NCI-H2171 (cell line): ENCODE results near the gene SEC24A.
"Not testable (repeated sequence)": the region's sequence is repeated elsewhere in the genome, so short reads cannot be mapped to it uniquely, and the experiment has no call there.

Experiments used
- DNase-seq: peaks from one replicate; lab custom pipeline; 2025; lab: John Stamatoyannopoulos, UW

Gene SEC24A

DNA sequence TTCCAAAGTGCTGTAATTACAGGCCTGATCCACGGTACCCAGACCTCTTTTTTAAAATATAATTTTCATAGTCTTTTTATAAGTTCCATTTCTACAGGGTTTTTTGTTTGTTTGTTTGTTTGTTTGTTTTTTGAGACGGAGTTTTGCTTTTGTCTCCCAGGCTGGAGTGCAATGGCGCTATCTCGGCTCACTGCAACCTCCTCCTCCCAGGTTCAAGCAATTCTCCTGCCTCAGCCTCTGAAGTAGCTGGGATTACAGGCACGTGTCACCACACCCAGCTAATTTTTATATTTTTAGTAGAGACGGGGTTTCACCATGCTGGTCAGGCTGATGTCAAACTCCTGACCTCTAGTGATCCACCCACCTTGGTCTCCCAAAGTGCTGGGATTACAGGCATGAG, 2.1 kb downstream of the SEC24A start:
- not testable (repeated sequence) for DNase-seq

DNA sequence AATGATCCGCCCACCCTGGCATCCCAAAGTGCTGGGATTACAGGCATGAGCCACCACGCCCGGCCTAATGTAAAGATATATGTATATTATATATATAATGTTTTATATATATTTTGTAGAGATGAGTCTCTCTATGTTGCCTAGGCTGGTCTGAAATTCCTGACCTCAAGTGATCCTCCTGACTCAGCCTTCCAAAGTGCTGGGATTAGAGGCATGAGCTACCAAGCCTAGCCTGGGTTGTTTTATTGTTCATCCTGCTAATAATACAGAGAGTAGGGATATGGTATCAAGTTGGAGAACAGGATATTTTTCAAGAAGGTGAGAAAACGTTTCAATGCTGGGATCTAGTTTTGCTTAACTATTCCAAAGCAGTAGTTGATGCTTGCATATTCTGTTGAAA, 2.9 kb downstream of the SEC24A start:
- no peak for DNase-seq

DNA sequence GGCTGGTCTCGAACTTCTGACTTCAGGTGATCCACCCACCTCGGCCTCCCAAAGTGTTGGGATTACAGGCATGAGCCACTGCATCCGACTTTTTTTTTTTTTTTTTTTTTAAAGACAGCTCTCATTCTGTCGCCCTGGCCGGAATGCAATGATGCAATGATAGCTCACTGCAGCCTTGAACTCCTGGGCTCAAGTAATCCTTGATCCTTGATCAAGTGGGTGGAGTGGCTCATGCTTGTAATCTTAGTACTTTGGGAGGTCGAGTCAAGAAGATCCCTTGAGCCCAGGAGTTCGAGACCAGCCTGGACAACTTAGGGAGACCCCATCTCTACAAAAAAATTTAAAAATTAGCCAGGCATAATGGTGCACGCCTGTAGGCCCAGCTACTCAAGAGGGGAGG, 8.1 kb downstream of the SEC24A start:
- DNase-seq: no peak

DNA sequence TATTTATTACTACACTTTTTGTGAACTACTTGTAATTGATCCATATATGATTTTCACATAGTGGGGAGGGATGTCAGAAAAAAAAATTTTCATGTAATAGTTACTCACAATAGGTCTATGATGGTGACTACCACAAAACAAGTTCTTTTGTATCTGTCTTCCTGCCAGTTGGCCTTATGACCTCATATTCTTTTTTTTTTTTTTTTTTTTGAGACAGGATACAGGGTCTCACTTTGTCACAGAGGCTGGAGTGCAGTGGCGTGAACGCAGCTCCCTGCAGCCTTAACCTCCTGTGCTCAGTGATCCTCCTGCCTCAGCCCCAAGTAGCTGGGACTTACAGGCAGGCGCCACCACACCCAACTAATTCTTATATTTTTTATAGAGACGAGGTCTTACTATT, 10.9 kb downstream of the SEC24A start:
- no peak for DNase-seq

DNA sequence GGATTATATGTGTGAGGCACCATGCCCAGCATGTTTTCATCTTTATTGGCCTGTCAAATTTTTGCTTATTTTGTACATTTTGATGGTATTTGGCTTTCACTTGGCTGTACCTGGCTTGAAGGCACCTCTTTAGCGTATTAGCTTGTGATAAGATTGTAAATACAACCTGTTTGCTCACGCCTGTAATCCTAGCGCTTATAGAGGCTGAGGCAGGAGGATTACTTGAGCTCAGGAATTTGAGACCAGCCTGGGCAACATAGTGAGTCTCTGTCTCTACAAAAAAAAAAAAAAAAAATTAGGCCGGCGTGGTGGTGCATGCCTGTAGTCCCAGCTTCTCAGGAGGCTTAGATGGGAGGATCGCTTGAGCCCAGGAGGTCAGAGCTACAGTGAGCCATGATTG, 11.3 kb downstream of the SEC24A start:
- DNase-seq: no peak

DNA sequence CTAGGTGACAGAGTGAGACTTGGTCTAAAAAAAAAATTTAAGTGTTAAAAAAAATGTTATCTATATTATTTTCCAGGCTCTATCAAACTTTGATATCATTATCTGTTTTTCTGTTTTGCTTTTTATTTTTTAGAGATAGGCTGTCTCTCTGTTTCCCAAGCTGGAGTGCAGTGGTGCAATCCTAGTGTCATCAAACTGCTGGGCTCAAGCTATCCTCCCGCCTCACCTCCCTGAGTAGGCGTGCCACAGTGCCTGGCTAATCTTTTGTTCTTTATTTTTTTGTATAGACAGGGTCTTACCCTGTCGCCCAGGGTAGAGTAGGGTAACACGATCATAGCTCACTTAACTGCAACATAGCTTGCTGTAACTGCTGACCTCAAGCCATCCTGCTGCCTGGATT, 14.4 kb downstream of the SEC24A start:
- no peak for DNase-seq

DNA sequence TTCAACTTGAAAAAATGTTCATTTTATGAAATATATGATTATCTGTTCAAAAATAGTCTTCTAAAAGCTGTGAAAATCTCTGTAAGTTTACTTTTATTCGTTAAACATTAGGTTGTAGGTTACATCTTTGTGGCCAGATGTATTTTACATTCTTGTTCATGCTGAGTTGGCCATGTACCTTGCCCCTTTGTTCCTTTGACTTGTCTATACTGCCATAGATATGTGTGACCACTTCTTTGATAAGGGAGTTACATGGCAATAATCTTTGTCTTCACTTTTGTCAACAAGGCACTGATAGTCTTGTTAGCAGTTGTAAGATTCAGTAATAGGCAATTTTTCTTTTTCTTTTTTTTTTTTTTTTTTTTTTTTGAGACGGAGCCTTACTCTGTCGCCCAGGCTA, 15.9 kb downstream of the SEC24A start:
- DNase-seq: no peak

DNA sequence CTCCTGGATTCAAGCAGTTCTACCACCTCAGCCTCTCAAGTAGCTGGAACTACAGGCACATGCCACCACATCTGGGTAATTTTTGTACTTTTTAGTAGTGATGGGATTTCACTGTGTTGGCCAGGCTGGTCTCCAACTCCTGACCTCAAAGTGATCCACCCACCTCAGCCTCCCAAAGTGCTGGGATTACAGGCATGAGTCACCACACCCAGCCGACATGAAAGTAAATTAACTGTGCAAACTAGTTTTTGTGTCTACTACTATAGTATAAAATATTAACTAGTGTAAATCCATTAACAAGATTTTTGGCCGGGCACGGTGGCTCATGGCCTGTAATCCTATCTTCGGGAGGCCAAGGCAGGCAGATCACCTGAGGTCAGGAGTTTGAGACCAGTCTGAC, 25.0 kb downstream of the SEC24A start:
- DNase-seq: not testable (repeated sequence)

DNA sequence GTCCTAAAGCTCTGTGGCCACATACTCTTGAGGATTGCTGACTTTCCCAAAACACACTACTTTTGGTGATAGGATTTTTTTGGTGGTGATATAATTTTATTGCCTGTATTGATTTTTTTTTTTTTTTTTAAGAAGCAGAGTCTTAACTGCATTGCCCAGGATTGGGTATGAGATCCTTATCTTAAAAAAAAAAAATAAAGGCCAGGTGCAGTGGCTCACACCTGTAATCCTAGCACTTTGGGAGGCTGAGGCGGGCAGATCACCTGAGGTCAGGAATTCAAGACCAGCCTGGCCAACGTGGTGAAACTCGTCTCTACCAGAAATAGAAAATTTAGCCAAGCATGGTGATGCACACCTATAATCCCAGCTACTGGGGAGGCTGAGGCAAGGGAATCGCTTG, 28.8 kb downstream of the SEC24A start:
- not testable (repeated sequence) for DNase-seq

DNA sequence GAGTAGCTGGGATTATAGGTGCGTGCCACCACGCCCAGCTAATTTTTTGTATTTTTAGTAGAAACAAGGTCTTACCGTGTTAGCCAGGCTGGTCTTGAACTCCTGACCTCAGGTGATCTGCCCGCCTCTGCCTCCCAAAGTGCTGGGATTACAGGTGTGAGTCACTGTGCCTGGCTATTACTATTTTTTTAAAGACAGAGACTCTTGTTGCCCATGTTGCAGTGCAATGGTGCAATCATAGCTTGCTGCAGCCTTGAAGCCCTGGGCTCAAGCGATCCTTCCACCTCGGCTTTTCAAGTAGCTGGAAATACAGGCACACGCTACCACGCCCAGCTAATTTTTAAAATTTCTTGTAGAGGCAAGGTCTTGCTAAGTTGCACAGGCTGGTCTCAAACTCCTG, 41.6 kb downstream of the SEC24A start:
- not testable (repeated sequence) for DNase-seq

DNA sequence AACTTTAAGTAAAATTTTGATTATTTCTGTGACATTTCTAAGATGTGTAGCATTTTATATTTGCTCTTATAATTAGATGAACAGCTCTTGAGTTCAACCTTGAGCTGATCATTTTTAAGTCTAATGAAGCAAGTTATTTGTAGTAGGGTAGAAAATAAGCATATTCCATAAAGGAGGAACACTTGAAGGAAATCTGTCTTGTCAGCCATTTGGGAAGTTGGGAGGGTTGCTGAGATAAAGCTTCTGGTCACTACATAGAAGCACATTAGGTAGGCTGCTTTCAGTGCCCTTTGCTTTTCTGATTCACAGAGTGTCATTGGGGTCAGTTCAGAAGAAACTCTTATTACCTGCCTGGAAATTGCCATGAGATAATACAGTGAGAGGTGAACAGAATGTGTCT, 44.1 kb downstream of the SEC24A start:
- no peak for DNase-seq

DNA sequence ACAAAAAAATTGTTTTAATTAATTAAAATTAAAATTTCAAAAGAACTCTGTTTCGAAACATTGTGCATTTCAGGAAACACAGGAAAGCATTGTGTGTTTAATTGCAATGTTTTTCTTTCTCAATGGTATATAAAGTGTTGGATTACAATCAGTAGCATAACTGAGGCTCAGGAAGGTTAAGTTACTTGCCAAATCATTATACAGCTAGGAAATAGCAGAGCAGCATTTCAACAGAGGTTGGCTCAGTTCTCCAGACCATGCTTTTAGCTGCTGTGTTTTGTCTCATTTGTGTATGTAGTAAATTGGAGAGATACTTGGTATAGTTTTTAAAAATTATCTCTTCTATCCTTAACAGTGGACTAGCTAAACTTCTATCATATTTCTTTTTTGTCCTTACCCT, 59.7 kb downstream of the SEC24A start:
- DNase-seq: no peak

DNA sequence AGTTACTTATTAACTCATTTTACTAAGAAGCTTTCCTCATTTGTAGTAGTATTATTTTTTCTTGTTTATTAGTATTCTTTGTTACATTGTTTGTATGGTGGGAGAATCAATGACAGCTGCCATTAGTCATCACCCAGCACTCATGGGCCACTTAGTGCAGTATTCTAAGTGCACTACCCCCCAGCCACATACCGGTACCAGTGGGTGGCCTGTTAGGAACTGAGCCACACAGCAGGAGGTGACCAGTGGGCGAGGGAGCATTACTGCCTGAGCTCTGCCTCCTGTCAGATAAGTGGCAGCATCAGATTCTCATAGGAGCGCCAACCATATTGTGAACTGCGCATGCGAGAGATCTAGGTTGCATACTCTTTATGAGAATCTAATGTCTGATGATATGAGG, 65.5 kb downstream of the SEC24A start:
- DNase-seq: no peak

DNA sequence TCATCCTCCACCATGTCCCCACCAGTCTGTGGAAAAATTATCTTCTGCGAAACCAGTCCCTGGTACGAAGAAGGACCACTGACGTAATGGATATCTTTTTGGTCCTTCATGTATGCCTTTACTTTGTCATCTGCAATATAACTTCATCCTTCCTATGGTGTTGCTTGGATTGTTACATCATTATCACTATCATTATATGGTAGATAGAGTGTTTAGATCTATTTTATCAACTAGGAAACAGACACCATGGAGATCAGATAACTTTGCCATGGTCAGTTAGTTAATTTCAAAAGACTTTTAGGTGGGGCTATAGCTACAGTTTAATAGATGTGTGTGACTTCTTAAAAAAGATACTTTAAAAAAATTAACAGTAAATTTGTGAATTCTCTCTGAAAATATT, 66.0 kb downstream of the SEC24A start:
- DNase-seq: no peak

DNA sequence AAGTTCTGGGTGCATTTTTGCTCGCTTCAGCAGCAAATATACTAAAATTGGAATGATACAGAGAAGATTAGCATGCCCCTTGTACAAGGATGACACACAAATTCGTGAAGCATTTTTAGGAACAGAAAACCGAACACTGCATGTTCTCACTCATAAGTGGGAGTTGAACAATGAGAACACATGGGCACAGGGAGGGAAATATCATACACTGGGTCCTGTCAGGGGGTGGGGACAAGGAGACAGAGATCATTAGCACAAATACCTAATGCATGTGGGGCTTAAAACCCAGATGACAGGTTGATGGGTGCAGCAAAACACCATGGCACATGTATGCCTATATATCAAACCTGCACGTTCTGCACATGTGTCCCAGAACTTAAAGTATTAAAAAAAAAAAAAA, 66.9 kb downstream of the SEC24A start:
- DNase-seq: not testable (repeated sequence)

DNA sequence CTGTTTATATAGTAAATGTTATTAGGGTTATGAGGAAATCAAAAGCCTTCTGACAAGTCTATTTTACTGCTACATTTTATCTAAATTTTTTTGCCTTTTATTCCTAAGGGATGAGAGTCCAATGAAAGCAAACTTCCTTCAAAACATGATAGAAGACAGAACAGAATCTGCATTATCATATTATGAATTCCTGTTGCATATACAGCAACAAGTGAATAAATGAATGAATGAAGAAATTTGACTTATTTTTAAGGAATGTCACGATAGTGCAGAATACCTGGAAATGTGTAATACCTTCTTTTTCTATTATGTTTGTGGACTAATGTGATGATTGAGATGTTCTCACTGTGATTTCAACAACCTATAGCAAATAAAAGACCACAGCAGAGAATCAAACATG, 76.3 kb downstream of the SEC24A start:
- DNase-seq: no peak

DNA sequence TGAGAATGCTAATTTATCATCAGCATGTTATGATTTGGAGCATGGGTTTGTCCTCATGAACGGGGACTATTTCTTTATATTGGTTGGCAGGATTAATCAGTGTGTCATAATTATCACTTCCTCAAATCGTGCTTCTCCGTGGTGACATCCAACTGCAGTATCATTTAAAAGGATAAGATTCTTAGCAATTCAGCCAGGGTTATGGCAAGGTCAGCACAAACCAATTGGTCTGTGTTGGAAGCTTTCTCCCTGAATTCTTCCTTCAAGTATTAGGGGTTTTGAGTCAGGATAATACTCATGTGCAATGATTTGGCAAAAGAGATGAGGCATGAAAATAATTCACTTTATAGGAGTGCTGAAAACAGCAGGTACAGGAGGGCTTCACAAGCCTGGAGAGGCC, 84.2 kb downstream of the SEC24A start:
- DNase-seq: no peak

DNA sequence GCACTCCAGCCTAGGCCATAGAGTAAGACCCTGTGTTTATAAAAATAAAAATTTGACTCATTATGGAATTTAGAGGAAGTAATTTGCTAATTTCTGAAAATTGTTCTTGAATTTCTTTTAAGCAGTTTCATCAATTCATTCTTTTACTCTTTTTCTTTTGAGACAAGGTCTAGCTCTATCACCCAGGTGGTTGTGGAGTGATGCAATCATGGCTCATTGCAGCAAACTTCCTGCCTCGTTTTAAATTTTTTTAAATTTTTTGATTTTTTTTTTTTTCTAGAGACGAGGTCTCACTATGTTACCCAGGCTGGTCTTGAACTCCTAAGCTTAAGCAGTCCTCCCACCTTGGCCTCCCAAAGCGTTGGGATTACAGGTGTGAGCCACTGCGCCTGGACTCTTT, 86.7 kb downstream of the SEC24A start:
- no peak for DNase-seq

DNA sequence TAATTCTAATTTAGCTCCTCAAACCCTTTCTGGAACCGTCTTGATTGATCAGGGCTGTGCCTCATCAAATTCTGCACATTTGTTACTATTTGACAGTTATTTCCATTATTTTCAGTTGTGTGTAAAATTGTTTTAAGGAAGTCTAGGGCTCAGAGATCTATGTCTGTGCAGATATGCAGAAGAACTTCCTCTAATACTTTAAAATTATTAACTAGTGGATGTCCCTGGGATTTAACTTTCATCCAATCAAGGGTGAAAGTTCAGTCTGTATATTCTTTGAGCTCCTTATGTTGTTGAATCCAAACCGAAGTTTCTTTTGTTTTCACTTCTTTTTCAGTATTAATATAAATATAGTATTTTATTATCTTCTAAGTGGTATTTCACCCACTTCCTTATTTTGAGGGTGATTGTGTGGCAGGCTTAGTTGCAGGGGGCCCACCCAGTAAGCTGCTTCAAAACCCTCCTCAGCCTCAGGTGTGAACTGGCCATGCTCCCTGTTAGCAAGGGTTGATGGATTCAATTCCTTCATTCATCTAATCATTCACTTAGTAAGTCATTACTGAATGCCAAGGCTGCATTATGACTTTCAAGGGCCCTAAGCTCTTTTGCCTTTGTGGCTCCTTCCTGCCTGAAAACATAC, 87.7 kb downstream of the SEC24A start:
- no peak for DNase-seq

DNA sequence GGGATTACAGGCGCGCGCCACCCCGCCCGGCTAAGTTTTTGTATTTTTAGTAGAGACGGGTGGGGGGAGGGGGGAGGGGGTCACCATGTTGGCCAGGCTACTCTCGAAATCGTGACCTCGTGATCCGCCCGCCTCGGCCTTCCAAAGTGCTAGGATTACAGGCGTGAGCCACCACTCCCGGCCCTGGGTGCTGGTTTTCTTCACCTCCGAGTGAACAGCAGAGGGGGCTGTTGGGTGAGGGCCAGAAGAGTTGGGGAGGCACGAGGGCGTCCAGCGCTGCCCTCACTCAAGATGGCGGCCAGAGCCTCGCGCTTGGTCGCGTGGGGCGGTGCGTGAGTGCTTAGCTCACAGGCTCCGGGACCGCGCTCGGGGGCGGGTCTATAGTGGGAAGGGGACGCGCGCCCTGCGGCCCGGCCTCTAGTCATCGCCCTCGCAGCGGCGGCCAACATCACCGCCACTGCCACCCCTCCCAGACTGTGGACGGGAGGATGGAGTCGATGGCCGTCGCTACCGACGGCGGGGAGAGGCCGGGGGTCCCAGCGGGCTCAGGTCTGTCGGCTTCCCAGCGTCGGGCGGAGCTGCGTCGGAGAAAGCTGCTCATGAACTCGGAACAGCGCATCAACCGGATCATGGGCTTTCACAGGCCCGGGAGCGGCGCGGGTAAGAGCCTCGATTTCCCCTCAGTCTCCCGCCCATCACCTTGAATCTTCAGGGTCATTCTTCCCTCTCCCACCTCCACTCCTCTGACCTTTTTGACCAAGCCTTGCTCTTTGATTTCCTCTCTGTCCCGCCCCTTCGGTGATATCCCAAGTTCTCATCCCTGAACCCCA, 89.8 kb downstream of the SEC24A start, which contains the start of gene CAMLG:
TSS of gene CAMLG (plus strand) at position 416 of the 830 bp plus-strand sequence. CDS start at position 489, 73 bp downstream.
- DNase-seq: peak; percentile 88

DNA sequence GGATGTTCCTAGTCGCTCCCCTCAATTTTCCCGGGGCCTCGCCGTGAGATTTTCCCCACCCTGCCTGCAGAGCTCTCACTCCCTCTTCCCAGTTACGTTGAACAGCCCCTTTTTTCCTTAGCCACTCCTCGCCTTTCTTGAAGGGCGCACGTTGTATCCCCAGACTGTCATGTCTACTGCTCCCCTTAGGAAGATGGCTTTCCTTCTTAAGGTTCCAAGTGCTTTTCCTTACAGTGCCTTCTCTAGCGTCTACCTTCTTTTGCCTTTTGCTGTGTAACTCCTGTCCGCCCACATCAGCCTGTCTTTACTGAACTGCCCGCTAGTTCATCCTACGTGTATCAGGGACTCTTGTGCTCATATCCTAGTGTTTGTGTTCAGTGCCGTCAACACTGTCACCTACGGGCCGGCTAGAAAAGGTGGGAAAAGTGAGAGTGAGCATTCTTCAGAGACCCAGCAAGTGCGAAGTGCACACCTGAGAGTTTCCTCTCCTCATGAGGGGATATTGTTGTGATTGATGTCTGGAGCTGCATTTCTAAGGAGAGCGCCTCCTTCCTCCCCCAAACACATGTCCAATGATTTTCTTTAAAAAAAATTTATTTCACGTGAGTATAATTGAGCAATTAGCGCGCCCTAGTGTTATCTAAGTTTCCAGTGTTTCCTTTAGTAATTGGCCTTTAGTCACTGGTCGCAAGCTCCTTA, 90.5 kb downstream of the SEC24A start:
- DNase-seq: no peak

DNA sequence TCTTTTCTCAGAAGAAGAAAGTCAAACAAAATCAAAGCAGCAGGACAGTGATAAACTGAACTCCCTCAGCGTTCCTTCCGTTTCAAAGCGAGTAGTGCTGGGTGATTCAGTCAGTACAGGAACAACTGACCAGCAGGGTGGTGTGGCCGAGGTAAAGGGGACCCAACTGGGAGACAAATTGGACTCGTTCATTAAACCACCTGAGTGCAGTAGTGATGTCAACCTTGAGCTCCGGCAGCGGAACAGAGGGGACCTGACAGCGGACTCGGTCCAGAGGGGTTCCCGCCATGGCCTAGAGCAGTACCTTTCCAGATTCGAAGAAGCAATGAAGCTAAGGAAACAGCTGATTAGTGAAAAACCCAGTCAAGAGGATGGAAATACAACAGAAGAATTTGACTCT, 92.5 kb downstream of the SEC24A start:
- no peak for DNase-seq

DNA sequence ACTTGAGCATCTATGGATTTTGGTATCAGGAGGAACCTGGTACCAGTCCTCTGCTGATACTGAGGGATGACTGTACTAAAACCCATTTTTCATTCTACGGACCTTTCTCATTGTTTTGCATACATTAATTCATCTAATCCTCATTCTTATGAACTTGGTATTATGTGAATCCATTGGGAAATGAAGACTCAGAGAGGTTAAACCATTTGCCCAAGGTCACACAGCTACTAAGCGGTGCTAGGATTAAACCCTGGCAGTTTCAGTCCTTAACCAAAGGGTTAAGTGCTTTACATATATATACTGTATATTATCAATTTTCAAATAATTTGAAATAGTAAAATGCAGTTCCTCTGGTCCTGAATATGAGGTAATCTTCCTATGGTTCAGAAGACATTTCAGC, 93.5 kb downstream of the SEC24A start:
- DNase-seq: no peak
